Muscle of leg (tissue), 11 donors: Measurements from ENCODE around the gene ERAP2. TPM values are rescaled to one million over a fixed set of nuclear protein-coding genes. Genes with fewer than 3 reads are reported as not detected.

Experiments
- DNase-seq: peaks from one replicate; pipeline ENCODE4 v3.0.0; 2013
- H3K27ac ChIP-seq: one replicate; pipeline ENCODE4 v1.5.1; 2013; ENCODE audit warnings: mild to moderate bottlenecking, low read length, control low read depth
- H3K27me3 ChIP-seq: one replicate; pipeline ENCODE4 v1.6.1; 2013; ENCODE audit warnings: low read length; ENCODE audit not compliant: control insufficient read depth, insufficient read depth
- H3K36me3 ChIP-seq: one replicate; pipeline ENCODE4 v1.6.1; 2013; ENCODE audit warnings: low read length; ENCODE audit not compliant: control insufficient read depth, insufficient read depth
- H3K4me1 ChIP-seq: one replicate; pipeline ENCODE4 v1.6.1; 2013; ENCODE audit warnings: low read length; ENCODE audit not compliant: control insufficient read depth, insufficient read depth
- H3K4me3 ChIP-seq: one replicate; pipeline ENCODE4 v1.5.1; 2013; ENCODE audit warnings: low read length, control low read depth
- H3K9me3 ChIP-seq: replicated peaks from 2 replicates; pipeline ENCODE4 v1.6.1; 2013; ENCODE audit warnings: low read depth, low read length; ENCODE audit not compliant: control insufficient read depth
- WGBS: methylation state at CpG from one replicate; pipeline ENCODE4 v1.1.5; 2013; ENCODE audit warnings: missing lambda C conversion rate; ENCODE audit not compliant: insufficient coverage; 5-methylcytosine and 5-hydroxymethylcytosine counted together
- polyA plus RNA-seq, 8 donors: library from polyadenylated mRNA; unstranded; fragments of 120-200 nt; gene quantifications; one replicate each; pipeline versions ENCODE4 v1.2.1 to v1.2.3, GENCODE V29; 2013; ENCODE audit warnings: inconsistent platforms in 1 of 8, low replicate concordance in 1 of 8; ENCODE audit not compliant: insufficient read length in 8 of 8, insufficient read depth in 1 of 8
- total RNA-seq: library from RNA; stranded (reverse); fragments of 120-200 nt; gene quantifications from one replicate; pipeline ENCODE4 v1.2.4, GENCODE V29; 2013

Gene ERAP2
- total and polyA plus RNA-seq, 9 donors: 1.2 to 15.4 (median 8.2) TPM

- WGBS: no CpG with 5 or more reads among the region's 3 CpGs
- H3K9me3 ChIP-seq: no peaks in the 10 kb centered on the region
- no peak for DNase-seq
- H3K27me3 ChIP-seq: no peaks in the 10 kb centered on the region
- H3K4me1 ChIP-seq: no peaks in the 10 kb centered on the region
- no peaks in the 10 kb centered on the region for H3K36me3 ChIP-seq
- no peak overlapping the region for H3K27ac ChIP-seq
- H3K4me3 ChIP-seq: no peak overlapping the region
Measured at GRCh38 chr5:96843140-96843539, 33.2 kb upstream of the ERAP2 start.

- Histone ChIP-seq H3K4me1 (no peaks in the 10 kb centered on the region), H3K27ac (no peak overlapping the region), H3K27me3 (no peaks in the 10 kb centered on the region), H3K9me3 (no peaks in the 10 kb centered on the region), H3K36me3 (no peaks in the 10 kb centered on the region), H3K4me3 (no peak overlapping the region)
- DNase-seq: no peak
- 40% methylated on average over 1 of the region's 4 CpGs for WGBS
Measured at GRCh38 chr5:96844481-96844990, 31.8 kb upstream of the ERAP2 start.

- no peak overlapping the region for H3K4me3 ChIP-seq
- H3K36me3 ChIP-seq: no peaks in the 10 kb centered on the region
- no peaks in the 10 kb centered on the region for H3K4me1 ChIP-seq
- no peaks in the 10 kb centered on the region for H3K27me3 ChIP-seq
- DNase-seq: no peak
- WGBS: 19% methylated on average over 2 of the region's 7 CpGs
- peaks cover 5% of the 10 kb centered on the region for H3K9me3 ChIP-seq
- no peak overlapping the region for H3K27ac ChIP-seq
Measured at GRCh38 chr5:96851312-96852062, 24.8 kb upstream of the ERAP2 start.

GRCh38 chr5:96852759-96853158 is 23.5 kb upstream of the ERAP2 start:
- Histone ChIP-seq H3K27ac (no peak overlapping the region), H3K36me3 (no peaks in the 10 kb centered on the region), H3K27me3 (no peaks in the 10 kb centered on the region), H3K9me3 (peaks cover 5% of the 10 kb centered on the region), H3K4me3 (no peak overlapping the region), H3K4me1 (no peaks in the 10 kb centered on the region)
- DNase-seq: no peak
- WGBS: no CpG with 5 or more reads among the region's 2 CpGs

GRCh38 chr5:96854067-96854466 is 22.2 kb upstream of the ERAP2 start:
- peaks cover 5% of the 10 kb centered on the region for H3K9me3 ChIP-seq
- H3K27me3 ChIP-seq: no peaks in the 10 kb centered on the region
- H3K27ac ChIP-seq: no peak overlapping the region
- no peak for DNase-seq
- H3K4me3 ChIP-seq: no peak overlapping the region
- H3K4me1 ChIP-seq: no peaks in the 10 kb centered on the region
- H3K36me3 ChIP-seq: no peaks in the 10 kb centered on the region
- no CpG with 5 or more reads among the region's 1 CpG for WGBS

GRCh38 chr5:96855031-96855872 is 21.0 kb upstream of the ERAP2 start:
- 88% methylated on average over 1 of the region's 6 CpGs for WGBS
- Histone ChIP-seq H3K4me3 (no peak overlapping the region), H3K27me3 (no peaks in the 10 kb centered on the region), H3K27ac (no peak overlapping the region), H3K36me3 (no peaks in the 10 kb centered on the region), H3K9me3 (no peaks in the 10 kb centered on the region), H3K4me1 (no peaks in the 10 kb centered on the region)
- no peak for DNase-seq

DNA sequence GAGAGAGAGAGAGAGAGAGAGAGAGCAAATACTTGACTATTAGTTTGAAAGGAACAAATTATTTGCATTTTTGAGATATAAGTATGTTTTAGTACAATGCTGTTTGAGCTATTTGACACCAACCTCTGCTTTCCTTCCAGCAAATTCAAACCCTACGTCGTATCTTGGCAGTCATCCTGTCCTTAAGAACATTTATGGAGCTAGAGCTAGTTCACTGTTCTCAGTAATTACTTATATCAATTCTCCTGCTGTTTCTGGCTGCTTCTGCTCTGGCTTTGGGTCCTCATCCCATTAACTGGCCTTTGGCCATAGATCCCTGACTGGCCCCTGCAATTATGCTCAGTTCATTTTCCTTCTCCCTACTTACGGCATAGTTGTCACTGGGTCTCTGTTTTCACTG is 19.9 kb upstream of the ERAP2 start:
- DNase-seq: peak; percentile 84
- H3K27ac ChIP-seq: no peak overlapping the region

DNA sequence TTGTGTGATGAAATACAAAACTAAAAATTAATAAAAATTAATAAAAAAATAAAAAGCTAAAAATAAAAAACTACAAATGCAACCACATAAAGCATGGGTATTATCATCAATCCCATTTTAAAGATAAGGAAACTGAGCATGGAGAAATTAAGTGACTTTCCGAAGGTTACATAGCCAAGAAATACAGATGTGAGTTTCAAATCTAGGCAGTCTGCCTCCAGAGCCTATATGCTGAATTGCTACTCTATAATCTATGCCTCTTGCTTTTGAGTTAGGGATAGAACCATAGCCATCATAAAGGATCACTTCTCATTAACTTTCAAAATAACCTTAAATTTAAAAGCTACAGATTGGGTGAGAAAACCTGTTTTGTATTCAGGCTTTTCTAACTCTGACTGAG is 18.8 kb upstream of the ERAP2 start:
- no peak for DNase-seq
- Histone ChIP-seq H3K4me1 (no peaks in the 10 kb centered on the region), H3K4me3 (no peak overlapping the region), H3K9me3 (no peaks in the 10 kb centered on the region), H3K27ac (no peak overlapping the region), H3K27me3 (no peaks in the 10 kb centered on the region), H3K36me3 (no peaks in the 10 kb centered on the region)
- no CpG with 5 or more reads among the region's 1 CpG for WGBS

More for the DNA sequence above, 19.9 kb upstream of the ERAP2 start:
- no peaks in the 10 kb centered on the region for H3K9me3 ChIP-seq
- WGBS: 14% methylated on average over 3 of the region's 3 CpGs
- H3K4me1 ChIP-seq: no peaks in the 10 kb centered on the region
- no peaks in the 10 kb centered on the region for H3K27me3 ChIP-seq
- H3K36me3 ChIP-seq: no peaks in the 10 kb centered on the region
- H3K4me3 ChIP-seq: no peak overlapping the region

DNA sequence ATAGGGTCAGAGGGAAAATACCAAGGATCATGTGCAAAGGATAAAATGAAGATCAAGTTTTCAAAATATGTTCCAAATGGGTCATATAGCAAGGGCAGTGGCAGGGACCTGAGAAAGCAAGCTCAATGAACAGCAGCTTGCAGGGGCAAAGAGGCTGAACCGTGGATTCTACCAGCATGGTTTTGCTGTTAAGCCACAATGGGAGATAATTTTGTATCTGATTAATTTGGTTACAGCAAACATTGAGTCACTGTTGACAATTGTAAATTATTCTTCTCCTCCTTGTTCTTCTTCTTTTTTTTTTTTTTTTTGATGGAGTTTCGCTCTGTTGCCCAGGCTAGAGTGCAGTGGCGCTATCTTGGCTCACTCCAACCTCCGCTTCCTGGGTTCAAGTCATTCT is 18.4 kb upstream of the ERAP2 start:
- WGBS: no CpG with 5 or more reads among the region's 4 CpGs
- Histone ChIP-seq H3K27me3 (no peaks in the 10 kb centered on the region), H3K36me3 (no peaks in the 10 kb centered on the region), H3K4me3 (no peak overlapping the region), H3K27ac (no peak overlapping the region), H3K4me1 (no peaks in the 10 kb centered on the region), H3K9me3 (no peaks in the 10 kb centered on the region)
- DNase-seq: no peak

GRCh38 chr5:96859375-96859774 is 16.9 kb upstream of the ERAP2 start:
- WGBS: 83% methylated on average over 2 of the region's 2 CpGs
- no peaks in the 10 kb centered on the region for H3K9me3 ChIP-seq
- H3K4me1 ChIP-seq: no peaks in the 10 kb centered on the region
- no peak for DNase-seq
- H3K27ac ChIP-seq: no peak overlapping the region
- H3K36me3 ChIP-seq: no peaks in the 10 kb centered on the region
- no peaks in the 10 kb centered on the region for H3K27me3 ChIP-seq
- no peak overlapping the region for H3K4me3 ChIP-seq
